GM12878 (cell line): ENCODE measurements around the gene STX10. TPM values are rescaled to one million over a fixed set of nuclear protein-coding genes. Genes with fewer than 3 reads are reported as not detected.

ENCODE experiments used
- CBFB ChIP-seq: IDR thresholded peaks from 2 replicates; pipeline ENCODE4 v1.6.1; 2016; ENCODE audit warnings: antibody characterized with exemption, low read depth
- CREB1 ChIP-seq: IDR thresholded peaks from 2 replicates; pipeline ENCODE4 v1.6.1; 2012; ENCODE audit warnings: low read depth, mild to moderate bottlenecking, inconsistent platforms
- CREM ChIP-seq: IDR thresholded peaks from 2 replicates; pipeline ENCODE4 v1.6.1; 2014; ENCODE audit warnings: antibody characterized with exemption, low read depth
- DPF2 ChIP-seq: fragments of 450-650 bp; IDR thresholded peaks from 2 replicates; pipeline ENCODE4 v1.6.1; 2017; ENCODE audit warnings: mild to moderate bottlenecking
- ETV6 ChIP-seq, 2 experiments: fragments of 450-650 bp in 1 of 2; IDR thresholded peaks in 1 of 2; conservative IDR thresholded peaks in 1 of 2; 2 replicates each; pipeline ENCODE4 v1.6.1; 2014; ENCODE audit warnings: antibody characterized with exemption in 1 of 2, borderline replicate concordance in 1 of 2, low read depth in 1 of 2, mild to moderate bottlenecking in 1 of 2, moderate library complexity in 1 of 2
- IKZF2 ChIP-seq, 2 experiments: fragments of 450-650 bp; IDR thresholded peaks; 2 replicates each; pipeline ENCODE4 v1.6.1; 2017; ENCODE audit warnings: mild to moderate bottlenecking in 2 of 2, moderate library complexity in 2 of 2
- KDM1A ChIP-seq: fragments of 200-600 bp; sonication (generic); IDR thresholded peaks from 2 replicates; pipeline ENCODE4 v1.6.1; 2016; ENCODE audit warnings: borderline replicate concordance
- LARP7 ChIP-seq: fragments of 450-650 bp; IDR thresholded peaks from 2 replicates; pipeline ENCODE4 v1.6.1; 2017; ENCODE audit warnings: mild to moderate bottlenecking
- MEF2B ChIP-seq: fragments of 450-650 bp; IDR thresholded peaks from 2 replicates; pipeline ENCODE4 v1.6.1; 2018; ENCODE audit warnings: mild to moderate bottlenecking, moderate library complexity; ENCODE audit not compliant: partially characterized antibody, poor library complexity, severe bottlenecking
- MTA2 ChIP-seq: fragments of 450-650 bp; IDR thresholded peaks from 2 replicates; pipeline ENCODE4 v1.6.1; 2016; ENCODE audit warnings: low read depth, mild to moderate bottlenecking, moderate library complexity
- NBN ChIP-seq: fragments of 450-650 bp; IDR thresholded peaks from 2 replicates; pipeline ENCODE4 v1.6.1; 2016
- PBX3 ChIP-seq: IDR thresholded peaks from 2 replicates; pipeline ENCODE4 v1.6.1; 2011; ENCODE audit warnings: mild to moderate bottlenecking, low read depth, low read length, moderate library complexity; ENCODE audit not compliant: insufficient replicate concordance
- POLR2A ChIP-seq: IDR thresholded peaks from 2 replicates; pipeline ENCODE4 v1.6.1; 2011; ENCODE audit warnings: low read depth, mild to moderate bottlenecking, low read length
- SMARCA5 ChIP-seq: fragments of 450-650 bp; IDR thresholded peaks from 2 replicates; pipeline ENCODE4 v1.6.1; 2017; ENCODE audit warnings: mild to moderate bottlenecking
- SPI1 ChIP-seq: IDR thresholded peaks from 2 replicates; pipeline ENCODE4 v1.6.1; 2011; ENCODE audit warnings: low read depth, mild to moderate bottlenecking, low read length, moderate library complexity, borderline replicate concordance; ENCODE audit not compliant: insufficient read depth
- TCF12 ChIP-seq: IDR thresholded peaks from 2 replicates; pipeline ENCODE4 v1.6.1; 2011; ENCODE audit warnings: low read depth, mild to moderate bottlenecking, low read length
- YBX1 ChIP-seq: fragments of 450-650 bp; IDR thresholded peaks from 2 replicates; pipeline ENCODE4 v1.6.1; 2016; ENCODE audit warnings: antibody characterized with exemption
- ZZZ3 ChIP-seq: IDR thresholded peaks from 2 replicates; pipeline ENCODE4 v1.6.1; 2011; ENCODE audit warnings: low read depth; ENCODE audit not compliant: control insufficient read depth, insufficient read length
- polyA plus RNA-seq, 11 experiments: library from polyadenylated mRNA; depleted of rRNA in 4 of 11; unstranded in 6 of 11; stranded (reverse) in 5 of 11; fragments of >200 nt; fragmentation: Nextera tagmentation in 4 of 11; fragmentation: Illumina TruSeq in 1 of 11; extraction: Ambion mirVana in 4 of 11; extraction: Trizol in 1 of 11; gene quantifications; 1 replicate in 1 of 11; 2 replicates in 10 of 11; pipeline versions ENCODE4 v1.2.1 to v1.2.3, GENCODE V29; 2011 to 2016; ENCODE audit warnings: inconsistent platforms in 2 of 11, missing spikeins in 2 of 11, low read depth in 1 of 11
- total RNA-seq, 4 experiments: library from RNA; depleted of rRNA in 3 of 4; stranded (reverse); fragments of >200 nt in 3 of 4; fragmentation: Illumina TruSeq in 1 of 4; extraction: Trizol in 1 of 4; gene quantifications; 2 replicates each; pipeline versions ENCODE4 v1.2.1 to v1.2.3, GENCODE V29; 2013 to 2021
- TF ChIP-seq, protein P1 (sequence below): fragments of 450-650 bp; IDR thresholded peaks from 2 replicates; pipeline ENCODE4 v1.6.1; 2018; ENCODE audit warnings: borderline replicate concordance, mild to moderate bottlenecking; ENCODE audit not compliant: partially characterized antibody
- TF ChIP-seq, protein P2 (sequence below): fragments of 450-650 bp; IDR thresholded peaks from 2 replicates; pipeline ENCODE4 v1.6.1; 2016; ENCODE audit warnings: mild to moderate bottlenecking
- TF ChIP-seq, protein P3 (sequence below): fragments of 450-650 bp; formaldehyde crosslinking; IDR thresholded peaks from 2 replicates; pipeline ENCODE4 v1.4.0; 2020; ENCODE audit warnings: mild to moderate bottlenecking, moderate library complexity

The STX10 gene
- total and polyA plus RNA-seq, 10 of the 15 experiments (the other 5 are each of a cell fraction or from before 2014, with no cell fraction given): 0.56 to 76.1 (median 47.6) TPM

DNA sequence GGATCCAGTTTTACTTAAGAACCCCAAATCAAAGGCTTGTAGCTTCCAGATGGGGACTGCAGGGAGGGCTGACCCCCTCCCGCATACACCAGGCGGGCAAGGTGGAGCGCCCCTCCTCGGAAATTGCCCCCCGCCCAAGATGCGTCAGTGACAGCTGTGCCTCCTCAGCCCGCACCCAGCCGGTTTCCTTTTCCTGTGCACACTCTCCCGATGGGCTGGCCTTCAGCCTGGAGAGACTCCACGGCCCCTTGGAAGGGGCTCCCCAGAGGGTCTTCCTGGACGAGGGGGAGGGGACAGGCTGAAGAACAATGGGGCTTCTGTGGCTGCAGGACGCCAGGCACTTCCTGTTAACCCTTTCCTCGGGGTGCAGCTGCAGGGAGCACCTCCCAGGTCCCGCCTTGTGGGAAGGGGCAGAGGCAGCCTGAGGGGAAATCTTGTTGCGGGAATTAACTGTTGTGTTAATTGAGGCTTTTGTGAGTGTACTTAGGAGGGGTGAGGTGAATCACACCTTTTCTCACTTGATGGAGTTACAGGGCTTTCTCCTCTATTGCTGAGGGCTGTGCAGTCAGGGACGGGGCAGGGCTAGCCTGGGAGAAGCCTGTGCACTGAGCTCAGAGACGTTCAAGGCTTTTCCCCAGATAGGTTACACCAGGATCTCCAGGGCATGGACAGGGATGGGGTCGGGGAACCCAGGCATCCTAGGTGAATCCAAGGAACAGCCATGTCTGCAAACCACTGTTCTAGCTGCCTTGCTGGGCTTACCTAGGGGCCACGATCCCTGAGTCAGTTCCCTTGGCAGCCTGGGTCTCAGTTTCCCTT lies 14.4 kb upstream of the STX10 start (continued):
- TF ChIP-seq, protein P1, sequence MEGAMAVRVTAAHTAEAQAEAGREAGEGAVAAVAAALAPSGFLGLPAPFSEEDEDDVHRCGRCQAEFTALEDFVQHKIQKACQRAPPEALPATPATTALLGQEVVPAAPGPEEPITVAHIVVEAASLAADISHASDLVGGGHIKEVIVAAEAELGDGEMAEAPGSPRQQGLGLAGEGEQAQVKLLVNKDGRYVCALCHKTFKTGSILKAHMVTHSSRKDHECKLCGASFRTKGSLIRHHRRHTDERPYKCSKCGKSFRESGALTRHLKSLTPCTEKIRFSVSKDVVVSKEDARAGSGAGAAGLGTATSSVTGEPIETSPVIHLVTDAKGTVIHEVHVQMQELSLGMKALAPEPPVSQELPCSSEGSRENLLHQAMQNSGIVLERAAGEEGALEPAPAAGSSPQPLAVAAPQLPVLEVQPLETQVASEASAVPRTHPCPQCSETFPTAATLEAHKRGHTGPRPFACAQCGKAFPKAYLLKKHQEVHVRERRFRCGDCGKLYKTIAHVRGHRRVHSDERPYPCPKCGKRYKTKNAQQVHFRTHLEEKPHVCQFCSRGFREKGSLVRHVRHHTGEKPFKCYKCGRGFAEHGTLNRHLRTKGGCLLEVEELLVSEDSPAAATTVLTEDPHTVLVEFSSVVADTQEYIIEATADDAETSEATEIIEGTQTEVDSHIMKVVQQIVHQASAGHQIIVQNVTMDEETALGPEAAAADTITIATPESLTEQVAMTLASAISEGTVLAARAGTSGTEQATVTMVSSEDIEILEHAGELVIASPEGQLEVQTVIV: peak; percentile 52
- TF ChIP-seq YBX1 (no peak), PBX3 (peak; percentile 25), POLR2A (no peak), KDM1A (no peak), ZZZ3 (no peak), IKZF2 (IDR thresholded peaks at IDR 0.05) (peak; percentile 67 to 71; a peak in 3 of 4 replicates), DPF2 (0 out of 2 replicates have a peak, but pooled peaks have one; percentile 25), MTA2 (peak; percentile 62), SPI1 (peak; percentile 51; the same call in 1 of the 2 replicates), CREB1 (0 out of 2 replicates have a peak, but pooled peaks have one; percentile 25), TCF12 (0 out of 2 replicates have a peak, but pooled peaks have one; percentile 49), CREM (0 out of 2 replicates have a peak, but pooled peaks have one; percentile 7), SMARCA5 (no peak), LARP7 (no peak), MEF2B (peak; percentile 37), NBN (peak; percentile 73; the same call in 1 of the 2 replicates), ETV6 (conservative IDR thresholded peaks at IDR 0.05 in 1 of 2, IDR thresholded peaks at IDR 0.05 in 1 of 2; ENCODE audit: borderline replicate concordance in 1 of 2, low read depth in 1 of 2) (peak in 1 of 2 experiments; percentile 77; a peak in 2 of 4 replicates), CBFB (0 out of 2 replicates have a peak, but pooled peaks have one; percentile 17)
- TF ChIP-seq, protein P2, sequence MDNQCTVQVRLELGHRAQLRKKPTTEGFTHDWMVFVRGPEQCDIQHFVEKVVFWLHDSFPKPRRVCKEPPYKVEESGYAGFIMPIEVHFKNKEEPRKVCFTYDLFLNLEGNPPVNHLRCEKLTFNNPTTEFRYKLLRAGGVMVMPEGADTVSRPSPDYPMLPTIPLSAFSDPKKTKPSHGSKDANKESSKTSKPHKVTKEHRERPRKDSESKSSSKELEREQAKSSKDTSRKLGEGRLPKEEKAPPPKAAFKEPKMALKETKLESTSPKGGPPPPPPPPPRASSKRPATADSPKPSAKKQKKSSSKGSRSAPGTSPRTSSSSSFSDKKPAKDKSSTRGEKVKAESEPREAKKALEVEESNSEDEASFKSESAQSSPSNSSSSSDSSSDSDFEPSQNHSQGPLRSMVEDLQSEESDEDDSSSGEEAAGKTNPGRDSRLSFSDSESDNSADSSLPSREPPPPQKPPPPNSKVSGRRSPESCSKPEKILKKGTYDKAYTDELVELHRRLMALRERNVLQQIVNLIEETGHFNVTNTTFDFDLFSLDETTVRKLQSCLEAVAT: 0 out of 2 replicates have a peak, but pooled peaks have one; percentile 33
- TF ChIP-seq, protein P3, sequence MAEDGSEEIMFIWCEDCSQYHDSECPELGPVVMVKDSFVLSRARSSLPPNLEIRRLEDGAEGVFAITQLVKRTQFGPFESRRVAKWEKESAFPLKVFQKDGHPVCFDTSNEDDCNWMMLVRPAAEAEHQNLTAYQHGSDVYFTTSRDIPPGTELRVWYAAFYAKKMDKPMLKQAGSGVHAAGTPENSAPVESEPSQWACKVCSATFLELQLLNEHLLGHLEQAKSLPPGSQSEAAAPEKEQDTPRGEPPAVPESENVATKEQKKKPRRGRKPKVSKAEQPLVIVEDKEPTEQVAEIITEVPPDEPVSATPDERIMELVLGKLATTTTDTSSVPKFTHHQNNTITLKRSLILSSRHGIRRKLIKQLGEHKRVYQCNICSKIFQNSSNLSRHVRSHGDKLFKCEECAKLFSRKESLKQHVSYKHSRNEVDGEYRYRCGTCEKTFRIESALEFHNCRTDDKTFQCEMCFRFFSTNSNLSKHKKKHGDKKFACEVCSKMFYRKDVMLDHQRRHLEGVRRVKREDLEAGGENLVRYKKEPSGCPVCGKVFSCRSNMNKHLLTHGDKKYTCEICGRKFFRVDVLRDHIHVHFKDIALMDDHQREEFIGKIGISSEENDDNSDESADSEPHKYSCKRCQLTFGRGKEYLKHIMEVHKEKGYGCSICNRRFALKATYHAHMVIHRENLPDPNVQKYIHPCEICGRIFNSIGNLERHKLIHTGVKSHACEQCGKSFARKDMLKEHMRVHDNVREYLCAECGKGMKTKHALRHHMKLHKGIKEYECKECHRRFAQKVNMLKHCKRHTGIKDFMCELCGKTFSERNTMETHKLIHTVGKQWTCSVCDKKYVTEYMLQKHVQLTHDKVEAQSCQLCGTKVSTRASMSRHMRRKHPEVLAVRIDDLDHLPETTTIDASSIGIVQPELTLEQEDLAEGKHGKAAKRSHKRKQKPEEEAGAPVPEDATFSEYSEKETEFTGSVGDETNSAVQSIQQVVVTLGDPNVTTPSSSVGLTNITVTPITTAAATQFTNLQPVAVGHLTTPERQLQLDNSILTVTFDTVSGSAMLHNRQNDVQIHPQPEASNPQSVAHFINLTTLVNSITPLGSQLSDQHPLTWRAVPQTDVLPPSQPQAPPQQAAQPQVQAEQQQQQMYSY: no peak
